ENCODE data around the gene ENOX1. TPM values are rescaled to one million over a fixed set of nuclear protein-coding genes. Genes with fewer than 3 reads are reported as not detected.

Gene ENOX1
- polyA plus RNA-seq, 3 donors: 0.04 TPM; not detected in 2

DNA sequence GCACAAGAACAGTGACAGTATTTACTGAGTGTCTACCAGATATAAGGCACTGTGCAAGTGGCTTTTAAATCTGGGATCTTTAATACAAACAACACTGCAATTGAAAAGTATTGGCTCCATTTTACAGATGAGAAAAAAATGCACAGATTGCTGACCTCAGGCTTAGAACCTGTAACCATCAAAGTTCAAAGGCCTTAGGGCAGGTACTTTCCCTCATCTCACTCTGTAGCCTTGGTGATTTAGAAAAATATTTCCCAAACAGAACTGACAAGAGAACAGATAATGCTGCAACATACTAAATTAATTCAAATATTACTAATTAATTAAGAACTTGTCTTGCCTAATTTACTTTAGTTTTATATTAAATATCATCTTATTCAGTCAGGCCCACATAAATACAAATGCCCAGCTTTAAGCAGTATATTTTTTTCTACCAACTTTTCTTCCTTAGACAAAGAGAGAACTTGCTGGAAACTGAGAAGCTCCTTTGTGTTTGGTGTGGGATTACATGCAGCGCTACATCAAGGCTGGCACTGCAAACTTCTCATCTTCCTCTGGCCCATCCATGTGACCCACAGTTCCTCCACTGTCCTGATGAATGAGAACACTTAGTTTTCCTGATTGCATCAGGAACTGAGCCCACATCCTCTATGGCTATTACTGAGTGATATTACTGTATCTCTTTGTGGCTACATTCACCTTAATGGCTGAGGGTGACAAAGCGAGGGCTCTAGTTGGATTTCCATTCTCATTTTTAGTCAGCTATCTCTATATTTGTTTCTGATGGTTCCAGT is 302.1 kb downstream of the ENOX1 start:
- H3K9me3 Mint-ChIP-seq: peaks cover 0 to 2% (median 0%) of the 10 kb centered on the region in 7 donors

DNA sequence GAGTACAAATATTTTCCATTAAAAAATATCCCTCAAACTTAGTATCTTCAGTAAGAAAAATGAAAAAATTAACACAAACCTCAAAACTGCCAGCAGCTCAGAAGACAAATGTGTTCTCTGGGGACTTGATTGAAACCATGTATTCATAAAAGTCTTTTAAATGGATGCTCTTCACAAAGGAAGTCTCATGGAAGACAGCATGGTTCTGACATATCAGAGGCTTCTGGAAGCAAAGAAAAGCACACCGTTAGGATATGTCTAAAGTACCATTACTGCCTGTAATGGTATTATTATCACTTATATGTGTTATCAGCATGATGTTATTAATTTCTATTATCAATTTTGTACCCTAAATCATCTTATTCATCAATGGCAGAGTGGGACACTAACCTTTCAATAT is 302.8 kb downstream of the ENOX1 start:
- intact Hi-C loops (cut with micrococcal nuclease): no loop called here
- Histone ChIP-seq H3K36me3 (replicated peaks in 1 of 2; ENCODE audit: control insufficient read depth in 1 of 2, insufficient read depth in 2 of 2, low read length in 2 of 2) (no peaks in the 10 kb centered on the region), H3K27me3 (ENCODE audit: control insufficient read depth in 2 of 2, insufficient read depth in 2 of 2, low read length in 2 of 2) (no peaks in the 10 kb centered on the region), H3K4me3 (replicated peaks in 1 of 3; ENCODE audit: low read depth in 2 of 3, low read length in 3 of 3) (no peak overlapping the region), H3K4me1 (ENCODE audit: control insufficient read depth in 1 of 2, insufficient read depth in 2 of 2, low read length in 2 of 2) (peaks cover 7 to 17% of the 10 kb centered on the region in 2 donors), H3K79me2 (ENCODE audit: insufficient read depth, low read length) (no peaks in the 10 kb centered on the region), H2AFZ (ENCODE audit: insufficient read depth, low read depth, low read length, poor library complexity, severe bottlenecking) (no peak overlapping the region), H4K20me1 (ENCODE audit: insufficient read depth, low read length) (no peaks in the 10 kb centered on the region), H3K27ac (ENCODE audit: low read depth in 1 of 2, low read length in 2 of 2) (no peak overlapping the region), H3K9me3 (replicated peaks in 1 of 2; ENCODE audit: control insufficient read depth in 1 of 2, insufficient read depth in 1 of 2, low read length in 2 of 2) (no peaks in the 10 kb centered on the region), H3K4me2 (replicated peaks; ENCODE audit: extremely low read depth, low read length, poor library complexity, severe bottlenecking) (no peak overlapping the region), H3K9ac (ENCODE audit: insufficient read depth, low read length, poor library complexity, severe bottlenecking) (no peak overlapping the region)
- no peak overlapping the region for H3K4me3 Mint-ChIP-seq
- H3K9me3 Mint-ChIP-seq: peaks cover 0 to 2% (median 0%) of the 10 kb centered on the region in 7 donors
- no peaks in the 10 kb centered on the region for H3K36me3 Mint-ChIP-seq
- no CpG with 5 or more reads among the region's 1 CpG for WGBS (ENCODE audit: insufficient coverage)
- no peak for DNase-seq
- H3K27me3 Mint-ChIP-seq (ENCODE audit: low read depth in 3 of 3): peaks cover 0 to 4% (median 0%) of the 10 kb centered on the region in 3 donors
- H3K27ac Mint-ChIP-seq: no peak overlapping the region
- peaks cover 26% of the 10 kb centered on the region for H3K4me1 Mint-ChIP-seq
- TF ChIP-seq, protein P1, sequence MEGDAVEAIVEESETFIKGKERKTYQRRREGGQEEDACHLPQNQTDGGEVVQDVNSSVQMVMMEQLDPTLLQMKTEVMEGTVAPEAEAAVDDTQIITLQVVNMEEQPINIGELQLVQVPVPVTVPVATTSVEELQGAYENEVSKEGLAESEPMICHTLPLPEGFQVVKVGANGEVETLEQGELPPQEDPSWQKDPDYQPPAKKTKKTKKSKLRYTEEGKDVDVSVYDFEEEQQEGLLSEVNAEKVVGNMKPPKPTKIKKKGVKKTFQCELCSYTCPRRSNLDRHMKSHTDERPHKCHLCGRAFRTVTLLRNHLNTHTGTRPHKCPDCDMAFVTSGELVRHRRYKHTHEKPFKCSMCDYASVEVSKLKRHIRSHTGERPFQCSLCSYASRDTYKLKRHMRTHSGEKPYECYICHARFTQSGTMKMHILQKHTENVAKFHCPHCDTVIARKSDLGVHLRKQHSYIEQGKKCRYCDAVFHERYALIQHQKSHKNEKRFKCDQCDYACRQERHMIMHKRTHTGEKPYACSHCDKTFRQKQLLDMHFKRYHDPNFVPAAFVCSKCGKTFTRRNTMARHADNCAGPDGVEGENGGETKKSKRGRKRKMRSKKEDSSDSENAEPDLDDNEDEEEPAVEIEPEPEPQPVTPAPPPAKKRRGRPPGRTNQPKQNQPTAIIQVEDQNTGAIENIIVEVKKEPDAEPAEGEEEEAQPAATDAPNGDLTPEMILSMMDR (IDR thresholded peaks at IDR 0.05): no peak

More for the DNA sequence above, 302.1 kb downstream of the ENOX1 start:
- intact Hi-C loops (cut with micrococcal nuclease): no loop called here
- no peaks in the 10 kb centered on the region for H3K27me3 ChIP-seq (ENCODE audit: control insufficient read depth in 2 of 2, insufficient read depth in 2 of 2, low read length in 2 of 2)
- peaks cover 0 to 4% (median 0%) of the 10 kb centered on the region in 3 donors for H3K27me3 Mint-ChIP-seq (ENCODE audit: low read depth in 3 of 3)
- H4K20me1 ChIP-seq (ENCODE audit: insufficient read depth, low read length): no peaks in the 10 kb centered on the region
- no peak overlapping the region for H3K27ac ChIP-seq (ENCODE audit: low read depth in 1 of 2, low read length in 2 of 2)
- no peaks in the 10 kb centered on the region for H3K79me2 ChIP-seq (ENCODE audit: insufficient read depth, low read length)
- no peak overlapping the region for H3K27ac Mint-ChIP-seq
- no peak overlapping the region for H2AFZ ChIP-seq (ENCODE audit: insufficient read depth, low read depth, low read length, poor library complexity, severe bottlenecking)
- H3K9ac ChIP-seq (ENCODE audit: insufficient read depth, low read length, poor library complexity, severe bottlenecking): no peak overlapping the region
- H3K4me1 Mint-ChIP-seq: peaks cover 21% of the 10 kb centered on the region
- no peak overlapping the region for H3K4me3 ChIP-seq (replicated peaks in 1 of 3; ENCODE audit: low read depth in 2 of 3, low read length in 3 of 3)
- DNase-seq: peak; percentile 1 to 18 (median 2)
- H3K36me3 ChIP-seq (replicated peaks in 1 of 2; ENCODE audit: control insufficient read depth in 1 of 2, insufficient read depth in 2 of 2, low read length in 2 of 2): no peaks in the 10 kb centered on the region
- no peak overlapping the region for H3K4me2 ChIP-seq (replicated peaks; ENCODE audit: extremely low read depth, low read length, poor library complexity, severe bottlenecking)
- no peak overlapping the region for H3K4me3 Mint-ChIP-seq
- TF ChIP-seq, protein P1 (IDR thresholded peaks at IDR 0.05): no peak
- no peaks in the 10 kb centered on the region for H3K9me3 ChIP-seq (replicated peaks in 1 of 2; ENCODE audit: control insufficient read depth in 1 of 2, insufficient read depth in 1 of 2, low read length in 2 of 2)
- WGBS (ENCODE audit: insufficient coverage): 0% methylated on average over 1 of the region's 2 CpGs
- peaks cover 7 to 17% of the 10 kb centered on the region in 2 donors for H3K4me1 ChIP-seq (ENCODE audit: control insufficient read depth in 1 of 2, insufficient read depth in 2 of 2, low read length in 2 of 2)
- H3K36me3 Mint-ChIP-seq: no peaks in the 10 kb centered on the region
